ENCODE results near the gene LSM14B. TPM values are rescaled to one million over a fixed set of nuclear protein-coding genes. Genes with fewer than 3 reads are reported as not detected.
"Not testable (repeated sequence)": the region's sequence is repeated elsewhere in the genome, so short reads cannot be mapped to it uniquely, and the experiment has no call there.

The LSM14B gene
- 73.9 and 86.4 TPM in 2 replicates for total RNA-seq (2014; rRNA removed; shearing (Covaris generic))

- in situ Hi-C loops (cut with HindIII; ENCODE audit: low sequenced_read_pairs): no loop called here
- peak; percentile 94 for DNase-seq (ENCODE audit: low spot score)
Measured at GRCh38 chr20:62121776-62122653, at the start of gene LSM14B. TSS of gene LSM14B (plus strand) at chr20:62122475. CDS start at chr20:62122667, 192 bp downstream.

DNA sequence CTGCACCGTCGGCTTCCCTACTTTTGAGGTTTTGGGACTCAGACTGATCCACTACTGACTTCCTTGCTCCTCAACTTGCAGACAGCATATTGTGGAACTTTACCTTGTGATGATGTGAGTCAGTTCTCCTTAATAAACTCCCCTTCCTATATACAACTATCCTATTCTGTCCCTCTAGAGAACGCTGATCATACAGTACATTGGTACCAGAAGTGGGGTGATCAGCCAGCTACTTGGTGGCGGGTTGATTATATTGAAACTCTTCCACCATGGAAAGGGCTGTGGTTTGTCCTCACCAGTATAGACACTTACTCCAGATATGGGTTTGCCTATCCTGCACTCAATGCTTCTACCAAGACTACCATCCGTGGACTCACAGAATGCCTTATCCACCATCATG is 49.0 kb upstream of the LSM14B start:
- in situ Hi-C loops (cut with HindIII; ENCODE audit: low sequenced_read_pairs): no loop called here
- no peak for DNase-seq (ENCODE audit: low spot score)

DNA sequence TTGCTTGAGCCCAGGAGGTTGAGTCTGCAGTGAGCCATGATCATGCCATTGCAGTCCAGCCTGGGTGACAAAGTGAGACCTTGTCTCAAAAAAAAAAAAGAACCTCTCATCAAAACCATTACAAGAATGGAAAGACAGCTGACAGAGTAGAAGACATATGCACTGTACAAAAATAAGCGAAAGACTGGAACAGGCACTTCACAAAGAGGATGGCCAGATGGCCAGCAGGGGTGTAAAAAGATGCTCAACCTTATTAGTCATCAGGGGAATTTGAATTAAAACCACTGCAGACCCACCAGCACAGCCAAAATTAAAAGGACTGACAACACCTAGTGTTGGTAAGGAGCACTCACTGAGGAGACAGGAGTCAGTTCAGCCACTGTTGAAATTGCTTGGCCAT is 43.1 kb upstream of the LSM14B start:
- DNase-seq (ENCODE audit: low spot score): no peak
- in situ Hi-C loops (cut with HindIII; ENCODE audit: low sequenced_read_pairs): no loop called here

GRCh38 chr20:62080249-62080990 is 41.9 kb upstream of the LSM14B start:
- no peak for DNase-seq (ENCODE audit: low spot score)
- in situ Hi-C loops (cut with HindIII; ENCODE audit: low sequenced_read_pairs): no loop called here

GRCh38 chr20:62083312-62083711 is 39.0 kb upstream of the LSM14B start:
- in situ Hi-C loops (cut with HindIII; ENCODE audit: low sequenced_read_pairs): no loop called here
- no peak for DNase-seq (ENCODE audit: low spot score)

DNA sequence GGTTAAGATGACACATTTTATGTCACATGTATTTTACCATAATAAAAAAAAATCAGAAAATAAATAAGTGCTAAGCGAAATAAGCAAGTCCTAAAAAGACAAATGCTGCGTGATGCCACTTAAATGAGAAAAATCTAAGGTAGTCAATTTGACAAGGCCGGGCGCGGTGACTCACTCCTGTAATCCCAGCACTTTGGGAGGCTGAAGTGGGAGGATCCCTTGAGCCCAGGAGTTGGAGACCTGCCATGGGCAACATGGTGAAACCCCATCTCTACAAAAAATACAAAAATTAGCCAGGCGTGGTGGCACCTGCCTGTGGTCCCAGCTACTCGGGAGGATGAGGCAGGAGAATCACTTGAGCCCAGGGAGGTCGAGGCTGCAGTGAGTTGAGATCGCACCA is 38.1 kb upstream of the LSM14B start:
- in situ Hi-C loops (cut with HindIII; ENCODE audit: low sequenced_read_pairs); DNase-seq (ENCODE audit: low spot score): not testable (repeated sequence)

DNA sequence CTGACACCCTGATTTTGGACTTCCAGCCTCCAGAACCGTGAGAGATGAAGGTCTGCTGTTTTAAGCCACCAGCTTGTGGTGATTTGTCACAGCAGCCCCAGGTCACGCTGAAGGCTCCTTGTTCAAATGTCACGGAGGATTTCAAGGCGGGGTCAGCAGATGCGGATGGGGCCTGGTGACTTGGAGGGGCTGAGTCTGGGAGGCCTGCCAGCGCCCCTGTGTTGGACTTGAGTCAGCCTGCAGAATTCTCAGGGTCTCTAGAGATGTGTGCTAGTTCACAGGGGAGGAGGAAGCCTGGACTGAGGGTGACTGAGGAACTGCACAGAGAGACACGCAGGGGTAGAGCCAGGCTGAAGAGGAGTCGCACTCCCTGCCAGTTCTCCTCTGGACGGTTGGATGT is 37.1 kb upstream of the LSM14B start:
- in situ Hi-C loops (cut with HindIII; ENCODE audit: low sequenced_read_pairs): no loop called here
- DNase-seq (ENCODE audit: low spot score): no peak

DNA sequence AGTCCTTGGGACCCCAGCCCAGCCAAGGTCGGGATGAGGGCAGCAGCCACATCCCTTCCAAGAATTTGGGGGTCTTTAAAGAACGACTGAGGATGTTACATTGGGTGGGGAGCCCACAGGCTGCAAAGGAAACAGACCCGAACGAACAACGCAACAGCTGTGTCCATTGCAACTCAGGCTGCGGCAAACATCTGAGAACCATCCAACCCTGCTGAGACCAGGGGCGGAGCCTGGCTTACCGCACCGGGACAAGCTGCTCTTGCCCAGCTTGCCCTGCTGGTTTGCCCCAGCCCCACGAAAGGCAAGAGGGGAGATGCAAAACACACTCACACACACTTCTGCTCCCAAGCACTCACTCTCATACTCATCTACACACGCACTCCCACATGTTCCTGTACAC is 35.0 kb upstream of the LSM14B start:
- no peak for DNase-seq (ENCODE audit: low spot score)
- in situ Hi-C loops (cut with HindIII; ENCODE audit: low sequenced_read_pairs): no loop called here

- in situ Hi-C loops (cut with HindIII; ENCODE audit: low sequenced_read_pairs): no loop called here
- DNase-seq (ENCODE audit: low spot score): no peak
Measured at GRCh38 chr20:62087632-62088031, 34.6 kb upstream of the LSM14B start.

DNA sequence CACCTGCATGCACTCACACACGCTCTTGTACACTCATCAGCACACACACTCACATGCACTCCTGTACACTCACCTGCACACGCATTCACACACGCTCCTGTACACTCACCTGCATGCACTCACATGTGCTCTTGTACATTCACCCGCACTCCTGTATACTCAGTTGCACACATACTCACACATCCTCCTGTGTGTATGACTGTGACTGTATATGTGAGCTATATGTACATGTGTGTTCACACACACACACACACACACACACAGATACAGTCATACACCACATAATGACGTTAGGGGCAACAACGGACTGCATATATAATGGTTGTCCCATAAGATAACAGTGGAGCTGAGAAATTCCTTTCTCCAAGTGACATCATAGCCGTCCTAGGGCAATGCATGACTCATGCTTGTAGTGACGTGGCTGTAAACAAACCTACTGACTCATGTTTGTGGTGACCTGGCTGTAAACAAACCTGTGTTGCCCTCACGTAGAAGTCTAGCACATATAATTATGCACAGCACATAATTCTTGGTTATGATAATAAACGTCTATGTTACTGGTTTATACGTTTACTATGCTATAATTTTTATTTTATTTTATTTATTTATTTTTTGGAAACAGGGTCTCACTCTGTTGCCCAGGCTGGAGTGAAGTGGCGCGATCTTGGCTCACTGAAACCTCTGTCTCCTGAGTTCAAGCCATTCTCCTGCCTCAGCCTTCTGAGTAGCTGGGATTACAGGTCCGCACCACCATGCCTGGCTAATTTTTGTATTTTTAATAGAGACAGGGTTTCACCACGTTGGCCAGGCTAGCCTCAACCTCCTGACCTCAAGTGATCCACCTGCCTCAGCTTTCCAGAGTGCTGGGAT is 33.8 kb upstream of the LSM14B start:
- no peak for DNase-seq (ENCODE audit: low spot score)
- in situ Hi-C loops (cut with HindIII; ENCODE audit: low sequenced_read_pairs): no loop called here

- DNase-seq (ENCODE audit: low spot score): no peak
- in situ Hi-C loops (cut with HindIII; ENCODE audit: low sequenced_read_pairs): no loop called here
Measured at GRCh38 chr20:62089393-62089792, 32.9 kb upstream of the LSM14B start.

DNA sequence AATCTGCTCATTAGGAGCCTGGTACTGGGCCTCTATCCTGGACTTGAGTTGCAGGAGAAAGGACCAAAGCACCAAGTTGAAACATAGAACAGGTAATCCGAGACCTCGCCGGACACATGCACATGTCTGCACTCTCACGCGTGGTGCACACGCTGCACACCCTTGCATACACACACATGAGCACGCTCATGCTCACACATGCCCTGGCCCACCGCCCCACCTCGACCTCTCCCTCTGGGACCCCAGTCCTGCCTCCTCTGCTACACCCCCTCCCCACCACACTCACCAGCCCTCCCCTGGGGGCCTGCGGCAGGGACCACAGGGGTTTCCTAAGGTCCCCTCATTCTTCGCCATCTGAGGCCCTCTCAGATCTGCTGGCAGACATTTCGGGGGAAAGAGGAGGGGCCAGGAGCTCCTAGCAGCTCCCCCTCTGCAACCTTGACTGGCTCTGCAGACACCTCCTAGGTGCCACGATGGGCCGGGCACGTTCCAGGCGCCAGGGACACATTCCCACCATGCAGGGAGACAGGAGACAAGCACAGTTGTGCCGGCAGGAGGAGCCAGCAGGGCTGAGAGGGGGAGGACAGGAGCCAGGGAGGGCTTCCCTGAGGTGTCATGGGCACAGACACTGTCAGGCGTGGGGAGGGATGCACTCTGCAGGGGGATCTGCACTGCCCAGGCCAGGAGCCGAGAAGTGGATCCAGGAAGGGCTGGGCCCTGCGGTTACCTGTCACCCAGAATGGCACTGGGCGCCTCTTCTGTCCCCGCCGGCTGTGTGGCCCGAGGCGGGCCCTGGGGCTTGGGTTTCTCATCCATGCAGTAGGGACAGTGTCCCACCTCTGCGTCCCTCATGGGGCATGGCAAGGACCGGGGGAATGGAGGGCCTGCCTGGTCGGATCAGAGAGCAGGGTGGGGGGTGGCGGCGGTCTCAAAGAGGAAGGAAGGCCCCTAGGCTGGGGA is 25.6 kb upstream of the LSM14B start:
- no peak for DNase-seq (ENCODE audit: low spot score)
- in situ Hi-C loops (cut with HindIII; ENCODE audit: low sequenced_read_pairs): no loop called here

GRCh38 chr20:62097881-62098407 is 24.3 kb upstream of the LSM14B start:
- in situ Hi-C loops (cut with HindIII; ENCODE audit: low sequenced_read_pairs): no loop called here
- no peak for DNase-seq (ENCODE audit: low spot score)

DNA sequence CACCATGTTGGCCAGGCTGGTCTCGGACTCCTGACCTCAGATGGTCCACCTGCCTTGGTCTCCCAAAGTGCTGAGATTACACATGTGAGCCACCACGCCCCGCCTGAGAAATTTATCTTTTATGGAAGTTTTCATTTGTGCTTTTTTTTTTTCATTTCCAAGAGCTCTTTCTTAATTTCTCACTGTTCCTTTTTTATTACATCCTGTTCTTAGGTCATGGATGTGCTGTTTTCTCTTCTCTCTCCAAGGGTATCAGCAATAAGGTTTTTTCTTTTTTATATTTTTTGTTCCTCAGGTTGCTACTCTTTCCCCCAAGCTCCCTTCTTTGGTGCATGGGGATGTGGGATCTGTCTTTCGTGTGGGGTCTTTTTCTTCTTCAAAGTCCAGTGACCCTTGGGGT is 21.2 kb upstream of the LSM14B start:
- in situ Hi-C loops (cut with HindIII; ENCODE audit: low sequenced_read_pairs): no loop called here
- no peak for DNase-seq (ENCODE audit: low spot score)

DNA sequence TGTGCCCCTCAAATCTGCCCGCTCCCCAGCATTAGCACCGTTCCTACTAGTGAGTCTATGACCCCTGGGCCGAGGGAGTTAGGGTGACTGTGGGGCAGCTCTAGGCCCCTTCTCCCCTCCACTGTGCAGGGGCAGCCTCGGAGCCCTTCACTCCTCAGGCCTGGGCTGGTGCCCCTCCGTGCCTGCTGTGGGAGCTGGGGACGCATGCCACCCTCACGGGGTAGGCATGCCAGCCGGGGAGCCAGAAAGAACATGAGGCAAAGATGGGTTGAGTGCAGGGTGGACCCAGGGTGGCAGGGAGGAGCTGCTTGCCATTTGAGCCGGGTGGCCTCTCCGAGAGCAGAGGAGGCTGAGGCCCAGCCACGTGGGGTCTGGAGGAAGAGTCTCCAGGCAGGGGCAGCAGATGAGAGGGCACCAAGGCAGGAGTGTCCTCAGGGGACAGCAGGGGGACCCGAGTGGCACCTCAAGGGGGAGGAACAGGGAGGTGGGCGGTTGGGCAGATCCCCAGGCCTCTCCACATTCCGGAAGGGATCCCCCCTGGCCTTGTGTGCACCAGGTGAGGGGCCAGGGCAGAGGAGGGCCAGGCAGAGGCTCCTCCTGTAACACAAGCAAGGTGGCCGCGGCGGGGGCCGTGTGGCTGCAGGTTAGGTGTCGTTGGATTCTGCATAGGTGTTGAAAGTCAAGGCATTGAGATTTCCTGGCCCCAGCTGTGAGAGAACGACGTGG is 18.6 kb upstream of the LSM14B start:
- no peak for DNase-seq (ENCODE audit: low spot score)
- in situ Hi-C loops (cut with HindIII; ENCODE audit: low sequenced_read_pairs): no loop called here

- in situ Hi-C loops (cut with HindIII; ENCODE audit: low sequenced_read_pairs): no loop called here
- no peak for DNase-seq (ENCODE audit: low spot score)
Measured at GRCh38 chr20:62104234-62104789, 18.0 kb upstream of the LSM14B start.

DNA sequence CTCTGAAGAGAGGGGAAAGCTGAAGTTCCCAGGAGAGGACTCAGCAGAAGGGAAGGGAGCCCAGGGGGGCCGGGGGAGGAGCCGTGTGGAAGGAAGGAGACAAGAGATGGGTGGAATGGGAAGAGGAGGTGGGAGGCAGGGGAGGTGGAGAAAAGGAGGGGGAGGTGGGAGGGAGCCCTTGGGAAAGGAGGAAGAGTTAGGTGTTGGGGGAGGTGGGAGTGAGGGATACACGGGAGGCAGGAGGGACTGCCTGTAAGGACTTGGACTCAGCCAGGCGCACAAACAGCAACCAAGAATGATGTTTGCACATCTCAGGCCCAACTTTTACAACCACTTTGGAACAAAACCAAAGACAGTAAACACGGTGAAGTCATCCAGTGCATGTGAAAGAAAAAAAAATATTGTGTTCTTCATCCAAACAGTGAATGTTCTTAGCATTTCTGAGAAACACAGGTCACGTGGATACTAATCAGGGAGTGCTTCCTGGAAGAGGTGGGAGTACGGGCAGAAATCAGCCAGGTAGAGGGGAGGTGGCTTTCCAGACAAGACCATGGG is 17.4 kb upstream of the LSM14B start:
- no peak for DNase-seq (ENCODE audit: low spot score)
- in situ Hi-C loops (cut with HindIII; ENCODE audit: low sequenced_read_pairs): no loop called here

All from G401 (cell line).